Neural progenitor cell (in vitro differentiated cells): ENCODE results near the gene VDAC2. TPM values are rescaled to one million over a fixed set of nuclear protein-coding genes. Genes with fewer than 3 reads are reported as not detected.
"Not testable (repeated sequence)": the region's sequence is repeated elsewhere in the genome, so short reads cannot be mapped to it uniquely, and the experiment has no call there.

Source experiments
- DNase-seq: peaks from one replicate; pipeline ENCODE4 v3.0.0-alpha.2; 2016; ENCODE audit warnings: low spot score
- H2AFZ ChIP-seq: fragments of 200-600 bp; sonication (generic); replicated peaks from 2 replicates; pipeline ENCODE4 v1.6.1; 2016; ENCODE audit warnings: antibody characterized with exemption
- H3F3A ChIP-seq: fragments of 200-600 bp; sonication (generic); 2 replicates; pipeline ENCODE4 v1.6.1; 2016; ENCODE audit warnings: antibody characterized with exemption, low read depth
- H3K27ac ChIP-seq: fragments of 200-600 bp; sonication (generic); 2 replicates; pipeline ENCODE4 v1.5.1; 2016; ENCODE audit warnings: mild to moderate bottlenecking
- H3K27me3 ChIP-seq: fragments of 200-600 bp; sonication (generic); 2 replicates; pipeline ENCODE4 v1.6.1; 2016; ENCODE audit warnings: mild to moderate bottlenecking, moderate library complexity
- H3K36me3 ChIP-seq: fragments of 200-600 bp; sonication (generic); 2 replicates; pipeline ENCODE4 v1.5.1; 2016
- H3K4me1 ChIP-seq: fragments of 200-600 bp; sonication (generic); 2 replicates; pipeline ENCODE4 v1.6.1; 2016; ENCODE audit warnings: mixed run types
- H3K4me2 ChIP-seq: fragments of 200-600 bp; sonication (generic); 2 replicates; pipeline ENCODE4 v1.6.1; 2016
- H3K4me3 ChIP-seq: fragments of 200-600 bp; sonication (generic); 2 replicates; pipeline ENCODE4 v1.5.1; 2016
- H3K79me2 ChIP-seq: fragments of 200-600 bp; sonication (generic); 2 replicates; pipeline ENCODE4 v1.6.1; 2016; ENCODE audit warnings: low read depth
- H3K9ac ChIP-seq: fragments of 200-600 bp; sonication (generic); 2 replicates; pipeline ENCODE4 v1.6.1; 2016
- H3K9me3 ChIP-seq: fragments of 200-600 bp; sonication (generic); 2 replicates; pipeline ENCODE4 v1.5.1; 2016; ENCODE audit warnings: low read depth
- H4K20me1 ChIP-seq: fragments of 200-600 bp; sonication (generic); 2 replicates; pipeline ENCODE4 v1.6.1; 2016; ENCODE audit warnings: low read depth
- H3K27ac Mint-ChIP-seq: 3 replicates; pipeline ENCODE4 v1.8.0; 2021; ENCODE audit warnings: mixed read lengths
- H3K27me3 Mint-ChIP-seq: 2 replicates; pipeline ENCODE4 v1.8.0; 2022; ENCODE audit warnings: low read depth, mild to moderate bottlenecking, inconsistent platforms, moderate library complexity, mixed read lengths; ENCODE audit not compliant: insufficient read depth
- H3K36me3 Mint-ChIP-seq: 3 replicates; pipeline ENCODE4 v1.8.0; 2021; ENCODE audit warnings: mixed read lengths
- H3K4me1 Mint-ChIP-seq: 3 replicates; pipeline ENCODE4 v1.8.0; 2021; ENCODE audit warnings: mixed read lengths
- H3K4me3 Mint-ChIP-seq: 3 replicates; pipeline ENCODE4 v1.8.0; 2021; ENCODE audit warnings: mild to moderate bottlenecking, moderate library complexity, mixed read lengths
- H3K9me3 Mint-ChIP-seq: 3 replicates; pipeline ENCODE4 v1.8.0; 2020; ENCODE audit warnings: mixed read lengths
- CTCF ChIP-seq: fragments of 200-600 bp; sonication (generic); IDR thresholded peaks from 2 replicates; pipeline ENCODE4 v1.5.1; 2017; ENCODE audit warnings: antibody characterized with exemption, mild to moderate bottlenecking
- EZH2 ChIP-seq: fragments of 200-600 bp; sonication (generic); IDR thresholded peaks from 2 replicates; pipeline ENCODE4 v1.6.1; 2017; ENCODE audit warnings: antibody characterized with exemption, mild to moderate bottlenecking, moderate library complexity
- EZH2phosphoT487 ChIP-seq: fragments of 200-600 bp; sonication (generic); IDR thresholded peaks from 2 replicates; pipeline ENCODE4 v1.6.1; 2017; ENCODE audit warnings: antibody characterized with exemption
- total RNA-seq: library from RNA; depleted of rRNA; stranded (reverse); fragments of >200 nt; gene quantifications from 2 replicates; pipeline ENCODE4 v1.2.3, GENCODE V29; 2015; ENCODE audit warnings: low replicate concordance

Gene VDAC2
- total RNA-seq, 1 donor from 2014 or later: 341 TPM

GRCh38 chr10:75189266-75190096 lies 21.1 kb upstream of the VDAC2 start:
- Histone ChIP-seq H3K4me1 (no peaks in the 10 kb centered on the region), H3K4me3 (no peak overlapping the region), H3K4me2 (no peak overlapping the region), H3K36me3 (no peaks in the 10 kb centered on the region), H4K20me1 (no peaks in the 10 kb centered on the region), H3K79me2 (no peaks in the 10 kb centered on the region), H3K9ac (no peak overlapping the region), H3K27ac (no peak overlapping the region), H2AFZ (no peak overlapping the region), H3K27me3 (no peaks in the 10 kb centered on the region), H3K9me3 (no peaks in the 10 kb centered on the region), H3F3A (no peaks in the 10 kb centered on the region)
- H3K4me1 Mint-ChIP-seq: no peaks in the 10 kb centered on the region
- TF ChIP-seq EZH2phosphoT487 (no peak), EZH2 (no peak), CTCF (no peak)
- H3K4me3 Mint-ChIP-seq: no peak overlapping the region
- no peak for DNase-seq
- no peak overlapping the region for H3K27ac Mint-ChIP-seq
- peaks cover 4% of the 10 kb centered on the region for H3K27me3 Mint-ChIP-seq
- no peaks in the 10 kb centered on the region for H3K36me3 Mint-ChIP-seq
- no peaks in the 10 kb centered on the region for H3K9me3 Mint-ChIP-seq

GRCh38 chr10:75191821-75192568 lies 18.6 kb upstream of the VDAC2 start:
- H3K9ac ChIP-seq: no peak overlapping the region
- H3K4me1 ChIP-seq: no peaks in the 10 kb centered on the region
- TF ChIP-seq EZH2 (no peak), EZH2phosphoT487 (no peak), CTCF (no peak)
- H3K36me3 ChIP-seq: no peaks in the 10 kb centered on the region
- no peaks in the 10 kb centered on the region for H3F3A ChIP-seq
- no peaks in the 10 kb centered on the region for H3K9me3 ChIP-seq
- no peak overlapping the region for H3K4me3 Mint-ChIP-seq
- H3K9me3 Mint-ChIP-seq: no peaks in the 10 kb centered on the region
- H3K27ac Mint-ChIP-seq: no peak overlapping the region
- no peak overlapping the region for H3K4me3 ChIP-seq
- no peak for DNase-seq
- H3K79me2 ChIP-seq: no peaks in the 10 kb centered on the region
- no peaks in the 10 kb centered on the region for H3K36me3 Mint-ChIP-seq
- no peaks in the 10 kb centered on the region for H3K4me1 Mint-ChIP-seq
- no peaks in the 10 kb centered on the region for H4K20me1 ChIP-seq
- H3K27me3 Mint-ChIP-seq: peaks cover 8% of the 10 kb centered on the region
- no peak overlapping the region for H2AFZ ChIP-seq
- no peak overlapping the region for H3K27ac ChIP-seq
- no peaks in the 10 kb centered on the region for H3K27me3 ChIP-seq
- no peak overlapping the region for H3K4me2 ChIP-seq

GRCh38 chr10:75194625-75195024 lies 16.0 kb upstream of the VDAC2 start:
- H3K4me3 Mint-ChIP-seq, H2AFZ ChIP-seq, H3K36me3 Mint-ChIP-seq, H3K9ac ChIP-seq, H3K4me3 ChIP-seq, H3K9me3 Mint-ChIP-seq, H3F3A ChIP-seq, H3K79me2 ChIP-seq, H3K9me3 ChIP-seq, H3K4me1 ChIP-seq, H3K4me1 Mint-ChIP-seq, H3K27ac ChIP-seq, H3K36me3 ChIP-seq, H3K27ac Mint-ChIP-seq, H4K20me1 ChIP-seq, DNase-seq, H3K27me3 ChIP-seq, H3K27me3 Mint-ChIP-seq, H3K4me2 ChIP-seq: not testable (repeated sequence)
